Measurements from ENCODE around the gene MAPK14.

The MAPK14 gene

GRCh38 chr6:36104836-36105235, 77.2 kb downstream of the MAPK14 start:
- DNase-seq (ENCODE audit: low spot score) = no peak

- DNase-seq (ENCODE audit: low spot score) = no peak
Observed at GRCh38 chr6:36109092-36109491, 81.5 kb downstream of the MAPK14 start.

DNA sequence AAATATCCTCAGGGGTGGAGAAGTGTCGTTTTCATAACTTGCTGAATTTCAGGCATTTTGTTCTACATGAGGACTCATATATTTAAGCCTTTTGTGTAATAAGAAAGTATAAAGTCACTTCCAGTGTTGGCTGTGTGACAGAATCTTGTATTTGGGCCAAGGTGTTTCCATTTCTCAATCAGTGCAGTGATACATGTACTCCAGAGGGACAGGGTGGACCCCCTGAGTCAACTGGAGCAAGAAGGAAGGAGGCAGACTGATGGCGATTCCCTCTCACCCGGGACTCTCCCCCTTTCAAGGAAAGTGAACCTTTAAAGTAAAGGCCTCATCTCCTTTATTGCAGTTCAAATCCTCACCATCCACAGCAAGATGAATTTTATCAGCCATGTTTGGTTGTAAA, 82.4 kb downstream of the MAPK14 start:
- no peak for DNase-seq (ENCODE audit: low spot score)

DNA sequence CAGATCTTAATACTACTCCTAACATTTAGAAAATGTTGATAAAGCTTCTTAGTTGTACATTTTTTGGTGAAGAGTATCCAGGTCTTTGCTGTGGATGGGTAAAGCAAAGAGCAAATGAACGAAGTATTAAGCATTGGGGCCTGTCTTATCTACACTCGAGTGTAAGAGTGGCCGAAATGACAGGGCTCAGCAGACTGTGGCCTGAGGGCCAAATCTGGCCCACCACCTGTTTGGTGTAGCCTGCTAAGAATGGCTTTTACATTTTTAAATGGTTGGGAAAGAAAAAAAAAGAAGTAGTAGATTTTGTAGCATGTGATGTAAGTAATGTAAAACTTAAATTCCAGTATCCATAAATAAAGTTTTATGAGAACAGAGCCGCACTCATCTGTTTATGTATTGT, 83.3 kb downstream of the MAPK14 start:
- DNase-seq (ENCODE audit: low spot score) = no peak

- no peak for DNase-seq (ENCODE audit: low spot score)
Observed at GRCh38 chr6:36111526-36111925, 83.9 kb downstream of the MAPK14 start.

- DNase-seq (ENCODE audit: low spot score) = no peak
Observed at GRCh38 chr6:36113049-36113448, 85.4 kb downstream of the MAPK14 start.

DNA sequence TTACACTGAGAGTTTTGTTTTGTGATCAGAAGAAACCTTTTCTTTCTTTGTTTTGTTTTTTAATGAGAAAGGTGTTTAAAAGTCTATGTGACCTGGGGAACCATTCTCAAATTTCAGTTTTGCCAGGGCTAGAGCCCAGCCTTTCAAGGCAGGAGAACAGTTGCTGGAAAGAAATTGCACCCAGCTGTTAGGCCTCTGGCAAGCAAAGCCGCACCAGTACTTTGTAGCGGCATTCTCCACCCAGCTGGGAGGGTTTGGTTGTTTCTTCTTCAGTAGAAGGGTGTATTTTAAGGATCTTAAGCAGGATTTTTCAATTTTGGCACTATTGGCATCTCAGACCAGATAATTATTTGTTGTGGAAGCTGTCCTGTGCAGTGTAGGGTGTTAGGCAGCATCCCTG, 86.1 kb downstream of the MAPK14 start:
- no peak for DNase-seq (ENCODE audit: low spot score)

DNA sequence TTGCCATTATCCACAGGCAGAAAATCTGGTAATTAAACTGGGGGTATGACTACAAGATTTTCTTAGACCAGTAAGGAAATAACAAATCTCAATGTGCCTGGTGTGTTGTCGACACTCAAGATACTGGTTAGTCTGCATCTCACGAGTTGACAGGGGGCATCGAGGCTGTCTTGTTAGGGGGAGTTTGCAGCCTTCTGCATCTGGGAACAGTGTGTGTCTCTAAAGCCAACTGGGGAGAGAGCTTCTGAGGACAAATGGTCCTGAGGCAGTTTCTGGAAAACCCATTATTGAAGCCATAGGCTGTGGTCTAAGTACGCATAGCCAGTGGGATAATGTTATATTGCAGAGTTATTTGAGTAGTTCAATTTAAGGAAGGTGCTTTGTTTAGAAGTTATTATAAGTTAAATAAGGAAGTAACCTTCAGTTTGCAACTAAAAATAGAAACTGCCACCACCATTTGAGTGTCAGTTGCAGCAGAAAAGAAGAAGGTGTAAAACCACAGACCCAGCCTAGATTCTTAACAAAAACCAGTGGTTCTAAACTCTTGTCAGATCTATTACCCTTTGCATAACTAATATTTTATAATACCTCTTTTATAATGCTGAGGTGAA, 87.3 kb downstream of the MAPK14 start:
- DNase-seq (ENCODE audit: low spot score) = no peak

DNA sequence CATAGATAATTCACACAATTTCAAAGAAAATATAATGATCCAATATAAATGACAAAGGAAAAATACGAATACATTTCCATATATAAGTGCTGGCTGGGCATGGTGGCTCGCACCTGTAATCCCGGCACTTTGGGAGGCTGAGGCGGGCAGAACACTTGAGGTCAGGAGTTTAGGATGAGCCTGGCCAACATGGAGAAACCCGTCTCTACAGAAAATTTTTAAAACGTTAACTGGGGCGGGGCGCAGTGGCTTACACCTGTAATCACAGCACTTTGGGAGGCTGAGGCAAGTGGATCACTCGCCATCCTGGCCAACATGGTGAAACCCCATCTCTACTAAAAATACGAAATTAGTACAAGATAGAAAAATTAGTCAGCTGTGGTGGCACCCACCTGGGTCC, 87.8 kb downstream of the MAPK14 start:
- no peak for DNase-seq (ENCODE audit: low spot score)

- DNase-seq (ENCODE audit: low spot score) = no peak
Observed at GRCh38 chr6:36116066-36116864, 88.7 kb downstream of the MAPK14 start.

DNA sequence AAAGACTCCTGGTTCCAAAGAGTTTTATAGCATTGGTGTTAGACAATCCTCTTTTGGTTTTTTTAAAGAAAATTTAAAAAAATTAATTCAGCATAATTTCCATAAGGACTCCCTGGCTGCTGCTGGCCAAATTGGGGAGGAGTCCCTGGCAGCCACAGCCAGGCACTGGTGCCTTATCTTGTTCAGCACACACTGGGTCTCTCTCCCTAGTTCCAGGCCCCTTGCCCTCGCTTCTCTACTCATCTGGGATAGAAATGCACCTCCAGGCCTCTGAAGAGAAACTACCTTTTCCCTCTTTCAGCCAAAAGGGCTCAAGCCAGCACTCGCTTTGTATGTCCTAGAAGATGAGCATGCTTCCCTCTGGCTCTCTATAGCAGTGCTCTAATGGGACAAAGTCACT, 89.3 kb downstream of the MAPK14 start:
- no peak for DNase-seq (ENCODE audit: low spot score)

- no peak for DNase-seq (ENCODE audit: low spot score)
Observed at GRCh38 chr6:36117658-36118549, 90.3 kb downstream of the MAPK14 start.

DNA sequence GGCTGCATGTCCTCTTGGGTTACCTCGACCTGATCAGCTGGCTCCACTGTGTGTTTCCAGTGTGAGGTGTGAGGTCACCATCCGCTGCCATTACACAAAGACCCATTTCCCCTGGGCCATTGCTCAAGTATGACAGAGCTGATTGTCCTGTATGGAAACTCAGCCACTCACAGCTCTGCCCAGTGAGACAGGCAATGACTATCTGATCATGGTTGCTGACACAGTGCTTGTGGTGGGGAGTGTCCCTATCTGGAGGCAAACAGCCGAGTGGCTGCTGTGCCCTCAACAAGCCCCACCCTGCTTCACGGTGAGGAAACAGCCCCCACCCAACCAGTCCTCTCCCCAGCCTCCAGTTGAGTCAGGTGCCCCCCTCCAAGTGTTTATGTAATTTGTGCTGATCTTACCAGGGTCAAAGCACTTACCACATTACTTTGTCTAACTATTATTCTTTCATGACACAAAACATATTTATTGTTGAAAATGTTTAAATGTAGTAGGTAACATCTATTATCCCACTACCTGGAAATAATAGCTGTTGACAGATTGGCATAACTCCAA, 91.0 kb downstream of the MAPK14 start:
- no peak for DNase-seq (ENCODE audit: low spot score)

GRCh38 chr6:36119209-36119608, 91.6 kb downstream of the MAPK14 start:
- no peak for DNase-seq (ENCODE audit: low spot score)

GRCh38 chr6:36120018-36120417, 92.4 kb downstream of the MAPK14 start:
- DNase-seq (ENCODE audit: low spot score) = no peak

DNA sequence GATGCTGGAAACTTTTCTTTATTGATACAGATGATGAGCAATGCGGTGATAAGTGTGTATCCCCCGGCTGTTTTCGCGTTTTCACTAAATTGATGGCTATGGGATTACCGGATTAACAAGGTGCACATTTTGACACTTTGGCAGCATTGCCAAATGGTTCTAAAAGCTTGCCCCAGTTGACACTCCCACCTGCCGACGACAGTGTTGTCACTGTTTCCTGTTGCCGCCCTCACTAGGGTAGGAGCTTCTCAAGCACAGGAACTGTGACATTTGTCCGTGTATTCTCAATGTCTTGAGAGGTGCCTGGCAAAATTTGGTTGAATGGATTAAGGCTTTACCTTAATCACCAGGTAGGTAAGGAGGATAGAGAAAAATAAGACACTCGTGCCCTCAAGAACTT, 92.9 kb downstream of the MAPK14 start:
- DNase-seq (ENCODE audit: low spot score) = no peak

DNA sequence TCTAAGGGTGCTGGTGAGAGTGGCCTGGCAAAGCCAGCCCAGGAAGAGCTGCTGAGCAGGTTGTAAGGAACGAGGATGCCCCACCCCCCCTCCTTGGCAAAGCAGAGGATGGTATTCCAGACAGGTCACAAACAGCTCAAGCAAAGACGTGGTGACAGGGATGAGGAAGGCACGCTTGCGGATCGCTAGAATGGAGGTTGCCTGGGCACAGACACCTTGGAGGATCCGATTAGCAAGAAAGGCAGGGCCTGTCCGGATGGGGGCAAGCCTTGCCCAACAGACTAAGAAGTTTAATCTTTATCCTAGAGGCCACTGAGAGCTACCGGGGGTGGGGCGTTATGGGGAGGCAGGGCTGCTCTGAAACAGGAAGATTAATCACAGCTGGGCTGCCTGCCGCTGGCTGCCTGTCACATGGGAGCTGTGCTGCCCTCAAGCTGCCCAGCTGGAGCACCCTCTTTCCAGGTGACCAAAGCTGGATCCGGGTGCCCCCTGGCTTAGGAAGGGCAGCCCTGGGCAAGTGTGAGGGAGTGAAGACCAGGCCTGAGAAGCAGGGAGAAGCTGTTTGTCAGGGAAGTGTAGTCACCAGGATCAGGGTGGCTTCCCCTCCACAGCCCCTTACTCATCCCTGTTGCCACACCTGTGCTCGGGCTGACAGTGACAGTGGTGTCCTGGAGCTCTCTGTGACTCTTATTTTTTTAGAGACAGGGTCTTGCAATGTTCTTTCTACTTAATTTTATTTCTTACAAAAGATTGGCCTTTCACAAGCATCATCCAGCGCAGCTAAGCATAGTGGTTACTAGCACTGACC, 93.6 kb downstream of the MAPK14 start:
- DNase-seq (ENCODE audit: low spot score) = no peak

DNA sequence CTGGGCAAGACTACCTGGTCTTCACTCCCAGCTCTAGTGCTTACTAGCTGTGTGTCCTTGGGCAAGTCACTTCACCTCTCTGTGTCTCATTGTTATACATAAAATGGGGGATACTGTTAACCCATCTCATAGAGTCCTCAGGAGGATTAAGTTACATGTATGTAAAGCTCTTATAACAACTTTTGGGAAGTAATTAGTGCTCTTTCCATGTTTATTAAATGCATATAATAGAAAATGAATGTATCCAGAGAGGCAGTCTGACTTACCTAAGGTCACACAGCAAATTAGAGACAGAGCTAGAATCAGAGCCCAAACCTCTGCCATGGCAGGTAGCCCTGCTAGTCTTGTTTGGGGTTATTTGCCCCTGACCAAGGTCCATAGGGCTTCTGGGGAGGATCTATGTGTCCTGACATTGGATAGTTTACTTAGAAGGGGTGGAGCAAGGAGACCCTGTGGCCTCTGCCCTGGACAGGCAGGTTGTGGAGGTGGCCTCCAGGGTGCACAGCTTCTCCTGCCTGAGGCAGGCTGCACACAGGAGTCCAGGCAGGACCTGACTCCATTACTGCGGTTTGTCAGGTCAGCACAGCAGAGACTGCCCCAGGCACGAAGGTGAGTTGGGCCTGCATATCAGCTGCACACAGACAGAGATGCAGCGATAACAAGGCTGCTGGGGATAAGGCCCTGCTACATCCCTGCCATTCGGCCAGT, 94.3 kb downstream of the MAPK14 start:
- no peak for DNase-seq (ENCODE audit: low spot score)

- DNase-seq (ENCODE audit: low spot score) = no peak
Observed at GRCh38 chr6:36122495-36123269, 95.1 kb downstream of the MAPK14 start.

All from HuH-7.5 (cell line).